Ovary (tissue), 3 donors: ENCODE data around the gene SPAAR.

ENCODE experiments used
- CTCF ChIP-seq, 3 donors: fragments of 450-650 bp in 2 of 3; fragments of 200-600 bp in 1 of 3; IDR thresholded peaks; one replicate each; pipeline versions ENCODE4 v1.5.1 to v1.8.0; 2016 to 2022; ENCODE audit warnings: antibody characterized with exemption in 3 of 3, mild to moderate bottlenecking in 1 of 3
- EP300 ChIP-seq: sonication (generic); formaldehyde crosslinking; IDR thresholded peaks from one replicate; pipeline ENCODE4 v1.6.1; 2017; ENCODE audit warnings: antibody characterized with exemption
- POLR2A ChIP-seq: fragments of 450-650 bp; IDR thresholded peaks from one replicate; pipeline ENCODE4 v1.6.1; 2017; ENCODE audit warnings: antibody characterized with exemption, mild to moderate bottlenecking, moderate library complexity
- donor health status: DM: no; HTN: no; CAD: no.

- no peak for TF ChIP-seq CTCF (IDR thresholded peaks at IDR 0.05)
- TF ChIP-seq POLR2A, result no peak
- TF ChIP-seq EP300, result no peak
These were observed 40.4 kb upstream of the SPAAR start for GRCh38 chr9:35868933-35869332.
